GM23338 (cell line): ENCODE results near the gene ACOXL.

ENCODE experiments used
- CREB1 ChIP-seq: fragments of 250-450 bp; sonication (Bioruptor Pico); IDR thresholded peaks from 2 replicates; pipeline ENCODE4 v1.5.0; 2020; ENCODE audit warnings: low read depth, mild to moderate bottlenecking, moderate library complexity
- CTCF ChIP-seq, 2 experiments: fragments of 200-600 bp in 1 of 2; sonication (generic) in 1 of 2; conservative IDR thresholded peaks; 2 replicates each; pipeline versions ENCODE4 v1.5.1 to v1.6.1; 2016 to 2017; ENCODE audit warnings: antibody characterized with exemption in 2 of 2, low read depth in 2 of 2, mild to moderate bottlenecking in 2 of 2, moderate library complexity in 1 of 2
- EZH2 ChIP-seq: fragments of 200-600 bp; sonication (generic); IDR thresholded peaks from one replicate; pipeline ENCODE4 v1.8.0; 2017; ENCODE audit warnings: antibody characterized with exemption, mild to moderate bottlenecking, low read depth; ENCODE audit not compliant: unreplicated experiment
- EZH2phosphoT487 ChIP-seq: fragments of 200-600 bp; sonication (generic); IDR thresholded peaks from one replicate; pipeline ENCODE4 v1.8.1; 2018; ENCODE audit warnings: antibody characterized with exemption; ENCODE audit not compliant: unreplicated experiment
- JUNB ChIP-seq: IDR thresholded peaks from one replicate; pipeline ENCODE4 v1.6.1; 2016; ENCODE audit warnings: antibody characterized with exemption; ENCODE audit not compliant: unreplicated experiment
- POLR2AphosphoS5 ChIP-seq: IDR thresholded peaks from 2 replicates; pipeline ENCODE4 v1.6.1; 2016; ENCODE audit warnings: antibody characterized with exemption, low read depth
- REST ChIP-seq: IDR thresholded peaks from one replicate; pipeline ENCODE4 v1.6.1; 2018; ENCODE audit warnings: antibody characterized with exemption; ENCODE audit not compliant: unreplicated experiment
- STAT1 ChIP-seq: IDR thresholded peaks from one replicate; pipeline ENCODE4 v1.6.1; 2016; ENCODE audit warnings: antibody characterized with exemption; ENCODE audit not compliant: unreplicated experiment

- TF ChIP-seq CTCF (conservative IDR thresholded peaks at IDR 0.05; ENCODE audit: low read depth in 2 of 2), result no peak
- no peak for TF ChIP-seq REST
- TF ChIP-seq POLR2AphosphoS5, result no peak
- no peak for TF ChIP-seq CREB1 (CRISPR knock-in tag)
- no peak for TF ChIP-seq STAT1
- no peak for TF ChIP-seq EZH2
- no peak for TF ChIP-seq JUNB
- TF ChIP-seq EZH2phosphoT487, result no peak
These were observed 395.0 kb downstream of the ACOXL start for GRCh38 chr2:111127351-111127750.
